Smooth muscle cell (in vitro differentiated cells): ENCODE results near the gene ZIC1. TPM values are rescaled to one million over a fixed set of nuclear protein-coding genes. Genes with fewer than 3 reads are reported as not detected.
A peak's percentile ranks its signal among the peaks of the same experiment; 100 is the strongest.

Experiments used
- DNase-seq: peaks from one replicate; lab custom pipeline; 2025; ENCODE audit not compliant: unreplicated experiment; lab: John Stamatoyannopoulos, UW
- H2AFZ ChIP-seq: fragments of 200-600 bp; sonication (generic); 2 replicates; pipeline ENCODE4 v1.6.0; 2016; ENCODE audit warnings: antibody characterized with exemption, low read depth, mild to moderate bottlenecking
- H3F3A ChIP-seq: fragments of 200-600 bp; sonication (generic); 2 replicates; pipeline ENCODE4 v1.6.0; 2017; ENCODE audit warnings: antibody characterized with exemption, low read depth
- H3K27ac ChIP-seq: fragments of 200-600 bp; sonication (generic); 2 replicates; pipeline ENCODE4 v1.5.1; 2016; ENCODE audit warnings: low read depth, mild to moderate bottlenecking
- H3K27me3 ChIP-seq: fragments of 200-600 bp; sonication (generic); 2 replicates; pipeline ENCODE4 v1.6.1; 2016; ENCODE audit warnings: low read depth, mild to moderate bottlenecking
- H3K36me3 ChIP-seq: fragments of 200-600 bp; sonication (generic); 2 replicates; pipeline ENCODE4 v1.5.1; 2016; ENCODE audit warnings: low read depth
- H3K4me1 ChIP-seq: fragments of 200-600 bp; sonication (generic); 2 replicates; pipeline ENCODE4 v1.5.1; 2016; ENCODE audit warnings: low read depth
- H3K4me2 ChIP-seq: fragments of 200-600 bp; sonication (generic); 2 replicates; pipeline ENCODE4 v1.6.0; 2016; ENCODE audit warnings: mild to moderate bottlenecking
- H3K4me3 ChIP-seq: fragments of 200-600 bp; sonication (generic); 2 replicates; pipeline ENCODE4 v1.5.1; 2016; ENCODE audit warnings: mild to moderate bottlenecking
- H3K79me2 ChIP-seq: fragments of 200-600 bp; sonication (generic); 2 replicates; pipeline ENCODE4 v1.6.0; 2016; ENCODE audit warnings: low read depth, mild to moderate bottlenecking
- H3K9ac ChIP-seq: fragments of 200-600 bp; sonication (generic); 2 replicates; pipeline ENCODE4 v1.6.0; 2016; ENCODE audit warnings: low read depth
- H3K9me3 ChIP-seq: fragments of 200-600 bp; sonication (generic); replicated peaks from 2 replicates; pipeline ENCODE4 v1.5.1; 2016; ENCODE audit warnings: low read depth
- H4K20me1 ChIP-seq: fragments of 200-600 bp; sonication (generic); 2 replicates; pipeline ENCODE4 v1.6.0; 2016; ENCODE audit warnings: low read depth
- WGBS: methylation state at CpG from one replicate; pipeline ENCODE4 v1.1.7; 2016; ENCODE audit warnings: low lambda C conversion rate; 5-methylcytosine and 5-hydroxymethylcytosine counted together
- polyA plus RNA-seq: library from polyadenylated mRNA; unstranded; fragments of >200 nt; fragmentation: Nextera tagmentation; extraction: Ambion mirVana; gene quantifications from 2 replicates; pipeline ENCODE4 v1.2.1, GENCODE V29; 2016
- total RNA-seq: library from RNA; depleted of rRNA; stranded (reverse); fragments of >200 nt; gene quantifications from 2 replicates; pipeline ENCODE4 v1.2.3, GENCODE V29; 2014
- TF ChIP-seq, protein P1 (sequence below): fragments of 200-600 bp; sonication (generic); IDR thresholded peaks from 2 replicates; pipeline ENCODE4 v1.5.1; 2017; ENCODE audit warnings: borderline replicate concordance, mild to moderate bottlenecking, antibody characterized with exemption; ENCODE audit not compliant: insufficient read depth, poor library complexity, severe bottlenecking

ZIC1 gene
- total and polyA plus RNA-seq, 2 experiments from 2014 or later, result not detected

DNA sequence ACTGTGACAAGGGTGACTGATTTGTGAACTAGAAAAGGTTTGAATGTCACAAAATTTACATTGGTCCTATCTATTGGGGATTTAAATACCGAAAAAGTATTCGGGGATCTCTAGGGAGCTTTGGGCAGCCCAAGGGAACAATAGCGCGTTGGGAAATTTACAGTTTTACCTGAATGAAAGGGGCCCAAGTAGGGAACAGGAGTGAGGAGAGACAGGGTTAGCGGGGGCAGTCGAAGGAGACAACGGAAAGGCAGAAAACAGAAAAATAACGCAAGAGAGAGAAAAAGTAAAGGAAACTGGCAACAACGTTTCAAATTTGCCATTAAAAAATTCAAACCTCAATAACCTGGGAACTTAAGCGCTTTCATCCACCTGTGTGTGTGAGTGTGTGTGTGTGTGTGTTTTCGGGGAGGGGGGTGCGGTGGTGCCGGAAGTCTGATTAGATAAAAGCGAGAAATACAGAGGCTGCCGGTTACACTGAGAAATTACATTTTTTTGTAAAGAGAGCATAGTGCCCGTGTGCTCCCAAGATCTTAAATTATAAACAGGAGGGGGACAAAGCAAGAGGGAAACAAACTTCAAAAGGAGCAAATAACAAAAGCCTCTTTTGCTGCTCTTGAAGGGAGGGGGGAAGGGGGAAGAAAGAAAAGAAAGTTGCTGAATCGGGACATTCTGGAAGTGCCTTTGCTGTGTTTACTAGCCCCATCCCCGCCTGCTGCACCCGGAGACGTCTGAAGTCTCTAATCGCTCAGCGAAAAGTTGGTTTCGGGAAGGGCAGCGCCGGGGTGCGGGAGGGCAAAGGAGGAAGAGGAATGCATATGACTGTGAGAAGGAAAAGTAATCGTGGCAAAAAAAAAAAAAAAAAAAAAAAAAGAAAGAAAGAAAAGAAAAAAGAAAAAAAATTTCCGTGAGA, 721 bp upstream of the ZIC1 start:
- DNase-seq, result no peak
- H3K27me3 ChIP-seq, result peaks cover 100% of the 10 kb centered on the region
- peaks cover 23% of the 10 kb centered on the region for H3K4me1 ChIP-seq
- H3K4me3 ChIP-seq, result peak overlapping the region; percentile 18
- H3K9me3 ChIP-seq, result no peaks in the 10 kb centered on the region
- TF ChIP-seq, protein P1, sequence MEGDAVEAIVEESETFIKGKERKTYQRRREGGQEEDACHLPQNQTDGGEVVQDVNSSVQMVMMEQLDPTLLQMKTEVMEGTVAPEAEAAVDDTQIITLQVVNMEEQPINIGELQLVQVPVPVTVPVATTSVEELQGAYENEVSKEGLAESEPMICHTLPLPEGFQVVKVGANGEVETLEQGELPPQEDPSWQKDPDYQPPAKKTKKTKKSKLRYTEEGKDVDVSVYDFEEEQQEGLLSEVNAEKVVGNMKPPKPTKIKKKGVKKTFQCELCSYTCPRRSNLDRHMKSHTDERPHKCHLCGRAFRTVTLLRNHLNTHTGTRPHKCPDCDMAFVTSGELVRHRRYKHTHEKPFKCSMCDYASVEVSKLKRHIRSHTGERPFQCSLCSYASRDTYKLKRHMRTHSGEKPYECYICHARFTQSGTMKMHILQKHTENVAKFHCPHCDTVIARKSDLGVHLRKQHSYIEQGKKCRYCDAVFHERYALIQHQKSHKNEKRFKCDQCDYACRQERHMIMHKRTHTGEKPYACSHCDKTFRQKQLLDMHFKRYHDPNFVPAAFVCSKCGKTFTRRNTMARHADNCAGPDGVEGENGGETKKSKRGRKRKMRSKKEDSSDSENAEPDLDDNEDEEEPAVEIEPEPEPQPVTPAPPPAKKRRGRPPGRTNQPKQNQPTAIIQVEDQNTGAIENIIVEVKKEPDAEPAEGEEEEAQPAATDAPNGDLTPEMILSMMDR, result no peak
- no peak overlapping the region for H3K9ac ChIP-seq
- H4K20me1 ChIP-seq, result peaks cover 6% of the 10 kb centered on the region
- H2AFZ ChIP-seq, result no peak overlapping the region
- H3K36me3 ChIP-seq, result no peaks in the 10 kb centered on the region
- H3F3A ChIP-seq, result no peaks in the 10 kb centered on the region
- no peak overlapping the region for H3K27ac ChIP-seq
- H3K4me2 ChIP-seq, result peak overlapping the region; percentile 84
- no peaks in the 10 kb centered on the region for H3K79me2 ChIP-seq
- WGBS, result 3% methylated on average over 27 of the region's 28 CpGs

DNA sequence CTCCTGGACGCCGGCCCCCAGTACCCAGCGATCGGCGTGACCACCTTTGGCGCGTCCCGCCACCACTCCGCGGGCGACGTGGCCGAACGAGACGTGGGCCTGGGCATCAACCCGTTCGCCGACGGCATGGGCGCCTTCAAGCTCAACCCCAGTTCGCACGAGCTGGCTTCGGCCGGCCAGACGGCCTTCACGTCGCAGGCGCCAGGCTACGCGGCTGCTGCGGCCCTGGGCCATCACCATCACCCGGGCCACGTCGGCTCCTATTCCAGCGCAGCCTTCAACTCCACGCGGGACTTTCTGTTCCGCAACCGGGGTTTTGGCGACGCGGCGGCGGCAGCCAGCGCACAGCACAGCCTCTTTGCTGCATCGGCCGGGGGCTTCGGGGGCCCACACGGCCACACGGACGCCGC, 956 bp downstream of the ZIC1 start:
- Histone ChIP-seq H3K4me1 (peaks cover 18% of the 10 kb centered on the region), H3K4me3 (peak overlapping the region; percentile 42), H3K27ac (no peak overlapping the region), H3K4me2 (peak overlapping the region; percentile 84), H3K9ac (no peak overlapping the region), H3K9me3 (no peaks in the 10 kb centered on the region), H3F3A (no peaks in the 10 kb centered on the region), H4K20me1 (peaks cover 6% of the 10 kb centered on the region), H3K79me2 (no peaks in the 10 kb centered on the region), H3K27me3 (peaks cover 100% of the 10 kb centered on the region), H3K36me3 (no peaks in the 10 kb centered on the region), H2AFZ (no peak overlapping the region)
- 4% methylated on average over 48 of the region's 52 CpGs for WGBS
- DNase-seq, result no peak
- TF ChIP-seq, protein P1, result no peak

DNA sequence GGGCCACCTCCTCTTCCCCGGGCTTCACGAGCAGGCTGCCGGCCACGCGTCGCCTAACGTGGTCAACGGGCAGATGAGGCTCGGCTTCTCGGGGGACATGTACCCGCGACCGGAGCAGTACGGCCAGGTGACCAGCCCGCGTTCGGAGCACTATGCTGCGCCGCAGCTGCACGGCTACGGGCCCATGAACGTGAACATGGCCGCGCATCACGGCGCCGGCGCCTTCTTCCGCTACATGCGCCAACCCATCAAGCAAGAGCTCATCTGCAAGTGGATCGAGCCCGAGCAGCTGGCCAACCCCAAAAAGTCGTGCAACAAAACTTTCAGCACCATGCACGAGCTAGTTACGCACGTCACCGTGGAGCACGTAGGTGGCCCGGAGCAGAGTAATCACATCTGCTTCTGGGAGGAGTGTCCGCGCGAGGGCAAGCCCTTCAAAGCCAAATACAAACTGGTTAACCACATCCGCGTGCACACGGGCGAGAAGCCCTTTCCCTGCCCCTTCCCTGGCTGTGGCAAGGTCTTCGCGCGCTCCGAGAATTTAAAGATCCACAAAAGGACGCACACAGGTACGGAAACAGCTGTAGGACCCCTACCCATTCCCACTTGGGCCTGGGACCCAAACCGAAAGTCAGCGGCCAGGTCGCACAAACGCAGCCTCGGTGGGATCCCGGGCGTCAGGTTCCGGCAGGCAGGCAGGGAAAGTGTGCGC, 1.5 kb downstream of the ZIC1 start:
- no peaks in the 10 kb centered on the region for H3F3A ChIP-seq
- H2AFZ ChIP-seq, result no peak overlapping the region
- no peak overlapping the region for H3K27ac ChIP-seq
- no peaks in the 10 kb centered on the region for H3K36me3 ChIP-seq
- peak overlapping the region; percentile 84 for H3K4me2 ChIP-seq
- peak overlapping the region; percentile 42 for H3K4me3 ChIP-seq
- peaks cover 13% of the 10 kb centered on the region for H3K4me1 ChIP-seq
- no peak for DNase-seq
- TF ChIP-seq, protein P1, result no peak
- peaks cover 6% of the 10 kb centered on the region for H4K20me1 ChIP-seq
- H3K9ac ChIP-seq, result no peak overlapping the region
- no peaks in the 10 kb centered on the region for H3K9me3 ChIP-seq
- 2% methylated on average over 61 of the region's 61 CpGs for WGBS
- no peaks in the 10 kb centered on the region for H3K79me2 ChIP-seq
- peaks cover 100% of the 10 kb centered on the region for H3K27me3 ChIP-seq
